Kidney epithelial cell (primary cell): Measurements from ENCODE around the gene ALG9. TPM values are rescaled to one million over a fixed set of nuclear protein-coding genes. Genes with fewer than 3 reads are reported as not detected.

Source experiments
- DNase-seq: peaks from one replicate; pipeline ENCODE4 v3.0.0-alpha.2; 2010; ENCODE audit warnings: low read depth
- H3K27me3 ChIP-seq: 2 replicates; pipeline ENCODE4 v1.6.0; 2011; ENCODE audit warnings: low read length; ENCODE audit not compliant: control insufficient read depth, insufficient read depth
- H3K36me3 ChIP-seq: 2 replicates; pipeline ENCODE4 v1.5.1; 2011; ENCODE audit warnings: low read length; ENCODE audit not compliant: control insufficient read depth, insufficient read depth
- H3K4me3 ChIP-seq: 2 replicates; pipeline ENCODE4 v1.5.1; 2011; ENCODE audit warnings: low read depth, mild to moderate bottlenecking, control low read depth, low read length
- CTCF ChIP-seq: IDR thresholded peaks from 2 replicates; pipeline ENCODE4 v1.5.1; 2011; ENCODE audit warnings: mild to moderate bottlenecking, moderate library complexity, low read length, control low read depth, inconsistent platforms; ENCODE audit not compliant: insufficient read depth, poor library complexity, severe bottlenecking
- total RNA-seq: library from RNA; depleted of rRNA; stranded (reverse); fragments of >200 nt; gene quantifications from 2 replicates; pipeline ENCODE4 v1.2.3, GENCODE V29; 2015

The ALG9 gene
- total RNA-seq, 1 donor from 2014 or later = 33.8 TPM

GRCh38 chr11:111910676-111911562 is 39.5 kb upstream of the ALG9 start:
- Histone ChIP-seq H3K36me3 (no peaks in the 10 kb centered on the region), H3K27me3 (no peaks in the 10 kb centered on the region), H3K4me3 (no peak overlapping the region)
- no peak for TF ChIP-seq CTCF
- no peak for DNase-seq

GRCh38 chr11:111909378-111909777 is 38.0 kb upstream of the ALG9 start:
- Histone ChIP-seq H3K36me3 (no peaks in the 10 kb centered on the region), H3K27me3 (no peaks in the 10 kb centered on the region), H3K4me3 (no peak overlapping the region)
- no peak for DNase-seq
- no peak for TF ChIP-seq CTCF

GRCh38 chr11:111908639-111909305 is 37.4 kb upstream of the ALG9 start:
- no peaks in the 10 kb centered on the region for H3K27me3 ChIP-seq
- no peak overlapping the region for H3K4me3 ChIP-seq
- TF ChIP-seq CTCF = no peak
- H3K36me3 ChIP-seq = no peaks in the 10 kb centered on the region
- DNase-seq = no peak

GRCh38 chr11:111906680-111907079 is 35.3 kb upstream of the ALG9 start:
- Histone ChIP-seq H3K27me3 (no peaks in the 10 kb centered on the region), H3K36me3 (no peaks in the 10 kb centered on the region), H3K4me3 (no peak overlapping the region)
- no peak for DNase-seq
- TF ChIP-seq CTCF = no peak

DNA sequence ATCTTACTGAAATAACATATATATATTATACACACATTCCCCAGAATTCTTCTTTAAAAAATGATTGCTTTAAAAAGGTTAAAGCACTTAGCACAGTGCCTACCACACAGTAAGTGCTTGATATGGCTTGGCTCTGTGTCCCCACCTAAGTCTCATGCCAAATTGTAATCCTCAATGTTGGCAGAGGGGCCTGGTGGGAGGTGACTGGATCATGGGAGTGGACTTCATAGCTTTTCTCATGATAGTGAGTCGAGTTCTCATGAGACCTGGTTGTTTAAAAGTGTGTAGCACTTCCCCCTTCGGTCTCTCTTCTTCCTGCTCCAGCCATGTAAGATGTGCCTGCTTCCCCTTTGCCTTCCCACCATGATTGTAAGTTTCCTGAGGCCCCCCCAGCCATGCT is 34.0 kb upstream of the ALG9 start:
- no peak for TF ChIP-seq CTCF

More for the DNA sequence above, 34.0 kb upstream of the ALG9 start:
- H3K36me3 ChIP-seq = no peaks in the 10 kb centered on the region
- no peaks in the 10 kb centered on the region for H3K27me3 ChIP-seq
- H3K4me3 ChIP-seq = no peak overlapping the region
- DNase-seq = no peak
